HG03439 (cell line): ENCODE measurements around the gene IRF2BP2.
"Not testable (repeated sequence)": the region's sequence is repeated elsewhere in the genome, so short reads cannot be mapped to it uniquely, and the experiment has no call there.

Experiments
- ATAC-seq: cut with Tn5 transposase; IDR thresholded peaks from one replicate; pipeline ENCODE4 v1.9.1; 2021; ENCODE audit warnings: mild to moderate bottlenecking, moderate library complexity; ENCODE audit not compliant: unreplicated experiment

The IRF2BP2 gene

GRCh38 chr1:234602334-234603220, 7.4 kb downstream of the IRF2BP2 start:
- ATAC-seq = no peak

- no peak for ATAC-seq
Observed at GRCh38 chr1:234601301-234602017, 8.5 kb downstream of the IRF2BP2 start.

GRCh38 chr1:234600418-234601281, 9.3 kb downstream of the IRF2BP2 start:
- peak; percentile 9 for ATAC-seq

GRCh38 chr1:234599617-234600417, 10.2 kb downstream of the IRF2BP2 start:
- peak; percentile 64 for ATAC-seq

GRCh38 chr1:234598974-234599616, 10.9 kb downstream of the IRF2BP2 start:
- no peak for ATAC-seq

GRCh38 chr1:234597894-234598293, 12.1 kb downstream of the IRF2BP2 start:
- no peak for ATAC-seq

- no peak for ATAC-seq
Observed at GRCh38 chr1:234595899-234596298, 14.1 kb downstream of the IRF2BP2 start.

GRCh38 chr1:234594575-234594974, 15.4 kb downstream of the IRF2BP2 start:
- ATAC-seq = not testable (repeated sequence)

- ATAC-seq = no peak
Observed at GRCh38 chr1:234593771-234594504, 16.0 kb downstream of the IRF2BP2 start.

GRCh38 chr1:234593109-234593508, 16.9 kb downstream of the IRF2BP2 start:
- no peak for ATAC-seq

GRCh38 chr1:234592240-234592639, 17.7 kb downstream of the IRF2BP2 start:
- ATAC-seq = no peak

- ATAC-seq = no peak
Observed at GRCh38 chr1:234591131-234591530, 18.8 kb downstream of the IRF2BP2 start.

GRCh38 chr1:234589854-234590620, 19.9 kb downstream of the IRF2BP2 start:
- no peak for ATAC-seq

GRCh38 chr1:234589064-234589800, 20.7 kb downstream of the IRF2BP2 start:
- no peak for ATAC-seq

- no peak for ATAC-seq
Observed at GRCh38 chr1:234588386-234588785, 21.6 kb downstream of the IRF2BP2 start.

- no peak for ATAC-seq
Observed at GRCh38 chr1:234586892-234587485, 23.0 kb downstream of the IRF2BP2 start.

- ATAC-seq = no peak
Observed at GRCh38 chr1:234586304-234586703, 23.7 kb downstream of the IRF2BP2 start.
